GM10847 (cell line): ENCODE measurements around the gene ADIRF.
"Not testable (repeated sequence)": the region's sequence is repeated elsewhere in the genome, so short reads cannot be mapped to it uniquely, and the experiment has no call there.

Experiments
- POLR2A ChIP-seq: IDR thresholded peaks from 2 replicates; pipeline ENCODE4 v1.6.1; 2011; ENCODE audit not compliant: insufficient read length; ENCODE audit errors: extremely low read depth

The ADIRF gene

DNA sequence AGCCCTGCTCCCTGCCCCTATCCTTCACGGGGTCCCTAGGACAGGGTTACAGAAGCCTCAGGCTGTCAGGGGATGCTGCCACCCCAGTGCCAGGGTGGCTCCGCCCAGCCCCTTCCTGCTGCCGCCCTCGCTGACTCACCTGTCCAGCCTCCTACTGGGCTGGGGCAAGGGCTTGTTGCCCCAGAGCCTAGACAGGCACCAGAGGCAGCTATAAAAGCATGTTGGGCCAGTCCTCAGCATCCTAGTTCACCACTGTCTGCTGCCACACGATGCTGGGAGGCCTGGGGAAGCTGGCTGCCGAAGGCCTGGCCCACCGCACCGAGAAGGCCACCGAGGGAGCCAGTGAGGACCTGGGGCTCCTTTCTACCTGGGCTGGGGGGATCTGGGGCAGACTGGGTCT lies 51.8 kb downstream of the ADIRF start, which contains the start of gene FAM25A:
FAM25A (plus strand) TSS at position 239 of the 400 bp plus-strand sequence; CDS start at position 270, 31 bp downstream.
- TF ChIP-seq POLR2A = not testable (repeated sequence)
